Neuronal stem cell (in vitro differentiated cells): ENCODE results near the gene KRTAP5-8.
"Not testable (repeated sequence)": the region's sequence is repeated elsewhere in the genome, so short reads cannot be mapped to it uniquely, and the experiment has no call there.

Experiments used
- DNase-seq: peaks from one replicate; pipeline ENCODE4 v3.0.0-alpha.2; 2013; ENCODE audit warnings: low spot score
- H2AFZ ChIP-seq: one replicate; pipeline ENCODE4 v1.6.1; 2013; ENCODE audit warnings: mild to moderate bottlenecking, low read length, inconsistent platforms
- H2AK5ac ChIP-seq: 2 replicates; pipeline ENCODE4 v1.6.1; 2013; ENCODE audit warnings: low read depth, mild to moderate bottlenecking, inconsistent platforms, low read length, moderate library complexity, mixed read lengths
- H2BK120ac ChIP-seq: 2 replicates; pipeline ENCODE4 v1.6.1; 2013; ENCODE audit warnings: low read depth, mild to moderate bottlenecking, inconsistent platforms, low read length, moderate library complexity, mixed read lengths
- H2BK12ac ChIP-seq: one replicate; pipeline ENCODE4 v1.6.1; 2013; ENCODE audit warnings: low read length, inconsistent platforms
- H2BK15ac ChIP-seq: 2 replicates; pipeline ENCODE4 v1.6.1; 2013; ENCODE audit warnings: mild to moderate bottlenecking, low read length, inconsistent platforms, mixed read lengths
- H2BK5ac ChIP-seq: one replicate; pipeline ENCODE4 v1.6.1; 2013; ENCODE audit warnings: inconsistent platforms, mild to moderate bottlenecking, low read length, moderate library complexity
- H3K14ac ChIP-seq: one replicate; pipeline ENCODE4 v1.6.1; 2013; ENCODE audit warnings: low read length, inconsistent platforms
- H3K18ac ChIP-seq: 2 replicates; pipeline ENCODE4 v1.6.1; 2013; ENCODE audit warnings: low read length, inconsistent platforms
- H3K23ac ChIP-seq: 2 replicates; pipeline ENCODE4 v1.6.1; 2013; ENCODE audit warnings: low read depth, mild to moderate bottlenecking, mixed read lengths, low read length, inconsistent platforms; ENCODE audit not compliant: poor library complexity
- H3K27ac ChIP-seq: replicated peaks from 3 replicates; pipeline ENCODE4 v1.5.1; 2013; ENCODE audit warnings: low read length, inconsistent platforms
- H3K27me3 ChIP-seq, 3 experiments: 2 replicates each; pipeline ENCODE4 v1.6.1; 2013; ENCODE audit warnings: low read length in 3 of 3, mild to moderate bottlenecking in 2 of 3, inconsistent platforms in 1 of 3, low read depth in 1 of 3, mixed read lengths in 1 of 3, moderate library complexity in 1 of 3; ENCODE audit not compliant: control insufficient read depth in 3 of 3, insufficient read depth in 3 of 3
- H3K36me3 ChIP-seq, 2 donors: replicated peaks in 1 of 2; 2 replicates each; pipeline ENCODE4 v1.6.1; 2013; ENCODE audit warnings: low read length in 2 of 2; ENCODE audit not compliant: control insufficient read depth in 2 of 2, insufficient read depth in 2 of 2
- H3K4ac ChIP-seq: 2 replicates; pipeline ENCODE4 v1.6.1; 2013; ENCODE audit warnings: inconsistent platforms, mild to moderate bottlenecking, low read length, moderate library complexity
- H3K4me1 ChIP-seq, 2 donors: 1 replicate in 1 of 2; 2 replicates in 1 of 2; pipeline ENCODE4 v1.6.1; 2013; ENCODE audit warnings: low read length in 2 of 2, low read depth in 1 of 2; ENCODE audit not compliant: control insufficient read depth in 2 of 2, insufficient read depth in 1 of 2
- H3K4me2 ChIP-seq: one replicate; pipeline ENCODE4 v1.6.1; 2013; ENCODE audit warnings: mild to moderate bottlenecking, low read length, inconsistent platforms; ENCODE audit not compliant: insufficient read depth, poor library complexity, severe bottlenecking
- H3K4me3 ChIP-seq, 2 donors: 2 replicates each; pipeline ENCODE4 v1.5.1; 2013; ENCODE audit warnings: low read length in 2 of 2, mild to moderate bottlenecking in 2 of 2, inconsistent platforms in 1 of 2, moderate library complexity in 1 of 2
- H3K79me1 ChIP-seq: one replicate; pipeline ENCODE4 v1.6.1; 2013; ENCODE audit warnings: low read depth, mild to moderate bottlenecking, inconsistent platforms, low read length, moderate library complexity
- H3K9ac ChIP-seq: one replicate; pipeline ENCODE4 v1.6.1; 2013; ENCODE audit warnings: mild to moderate bottlenecking, low read depth, low read length, inconsistent platforms; ENCODE audit not compliant: poor library complexity
- H3K9me3 ChIP-seq, 2 donors: replicated peaks in 1 of 2; 2 replicates each; pipeline versions ENCODE3 to v1.6.1; 2013; ENCODE audit warnings: low read length in 2 of 2, mild to moderate bottlenecking in 2 of 2, inconsistent platforms in 1 of 2, low read depth in 1 of 2, mixed read lengths in 1 of 2, moderate library complexity in 1 of 2; ENCODE audit not compliant: control insufficient read depth in 2 of 2, insufficient read depth in 1 of 2
- H4K8ac ChIP-seq: one replicate; pipeline ENCODE4 v1.6.1; 2013; ENCODE audit warnings: low read depth, mild to moderate bottlenecking, inconsistent platforms, low read length, moderate library complexity
- H4K91ac ChIP-seq: one replicate; pipeline ENCODE4 v1.6.1; 2013; ENCODE audit warnings: low read length, low read depth, mild to moderate bottlenecking, inconsistent platforms; ENCODE audit not compliant: poor library complexity
- WGBS, 2 donors: extraction: QIAGEN DNeasy Blood & Tissue Kit; methylation state at CpG; one replicate each; pipeline ENCODE4 v1.1.7; 2013; ENCODE audit warnings: missing lambda C conversion rate in 2 of 2, mixed read lengths in 1 of 2; ENCODE audit not compliant: insufficient read length in 2 of 2, insufficient replicate concordance in 1 of 2; ENCODE audit errors: extremely low coverage in 2 of 2; 5-methylcytosine and 5-hydroxymethylcytosine counted together

KRTAP5-8 gene

DNA sequence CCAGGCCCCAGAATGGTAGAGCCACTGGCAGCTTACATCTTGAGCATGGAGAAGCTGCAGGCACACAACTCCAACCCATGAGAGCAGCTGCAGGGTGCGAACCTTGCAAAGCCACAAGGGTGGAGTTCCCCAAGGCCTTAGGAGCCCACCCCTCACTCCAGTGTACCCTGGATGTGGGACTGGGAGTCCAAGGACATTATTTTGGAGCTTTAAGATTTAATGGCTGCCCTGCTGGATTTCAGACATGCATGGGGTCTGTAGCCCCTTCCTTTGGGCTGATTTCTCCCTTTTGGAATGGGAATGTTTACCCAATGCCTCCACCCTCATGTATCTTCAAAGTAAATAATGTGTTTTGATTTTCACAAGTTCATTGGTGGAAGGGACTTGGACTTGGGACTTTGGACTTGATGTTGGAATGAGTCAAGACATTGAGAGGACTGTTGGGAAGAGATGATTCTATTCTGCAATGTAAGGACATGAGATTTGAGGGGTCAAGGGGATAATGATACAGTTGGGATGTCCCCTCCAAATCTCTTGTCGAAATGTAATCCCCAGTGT lies 11.8 kb upstream of the KRTAP5-8 start:
- H3K4me2 ChIP-seq: no peak overlapping the region
- peaks cover 0 to 5% (median 0%) of the 10 kb centered on the region in 3 experiments for H3K27me3 ChIP-seq
- H3K4me1 ChIP-seq: no peaks in the 10 kb centered on the region
- no peak overlapping the region for H3K4ac ChIP-seq
- no peaks in the 10 kb centered on the region for H3K9me3 ChIP-seq
- no peak overlapping the region for H2BK12ac ChIP-seq
- no peak overlapping the region for H3K23ac ChIP-seq
- no peak overlapping the region for H3K9ac ChIP-seq
- H2BK120ac ChIP-seq: no peak overlapping the region
- no CpG with 5 or more reads among the region's 2 CpGs for WGBS, 2 donors
- H3K27ac ChIP-seq: no peak overlapping the region
- no peak overlapping the region for H2AFZ ChIP-seq
- H3K18ac ChIP-seq: no peak overlapping the region
- no peak overlapping the region for H4K8ac ChIP-seq
- H3K36me3 ChIP-seq: no peaks in the 10 kb centered on the region
- H3K4me3 ChIP-seq: no peak overlapping the region
- H3K14ac ChIP-seq: no peak overlapping the region
- H2BK5ac ChIP-seq: no peak overlapping the region
- H2AK5ac ChIP-seq: no peak overlapping the region
- no peak for DNase-seq
- no peaks in the 10 kb centered on the region for H3K79me1 ChIP-seq
- H2BK15ac ChIP-seq: no peak overlapping the region
- no peak overlapping the region for H4K91ac ChIP-seq

DNA sequence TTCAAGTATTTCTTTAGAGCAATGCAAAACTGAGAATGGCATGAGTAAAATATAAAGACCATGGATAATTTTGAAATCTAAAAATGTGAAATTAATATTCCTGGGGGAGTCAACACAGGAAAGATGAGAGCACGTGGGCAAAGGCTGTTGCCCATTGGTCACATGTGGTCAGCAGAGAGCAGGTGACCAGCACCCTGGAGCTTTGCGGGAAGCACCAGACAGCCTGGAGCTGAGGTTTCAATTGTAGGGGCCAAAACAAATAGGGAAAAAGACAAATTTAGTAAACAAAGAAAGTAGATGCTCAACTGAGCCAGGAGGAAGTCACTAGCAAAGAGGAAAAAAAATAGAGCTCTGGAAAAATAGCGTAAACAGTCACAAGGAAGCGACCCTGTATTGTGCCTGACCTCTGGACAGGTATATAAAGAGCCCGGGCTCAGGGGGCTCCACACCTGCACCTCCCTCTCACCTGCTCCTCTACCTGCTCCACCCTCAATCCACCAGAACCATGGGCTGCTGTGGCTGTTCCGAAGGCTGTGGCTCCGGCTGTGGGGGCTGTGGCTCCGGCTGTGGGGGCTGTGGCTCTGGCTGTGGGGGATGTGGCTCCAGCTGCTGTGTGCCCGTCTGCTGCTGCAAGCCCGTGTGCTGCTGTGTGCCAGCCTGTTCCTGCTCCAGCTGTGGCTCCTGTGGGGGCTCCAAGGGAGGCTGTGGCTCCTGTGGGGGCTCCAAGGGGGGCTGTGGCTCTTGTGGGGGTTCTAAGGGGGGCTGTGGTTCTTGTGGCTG lies 10.8 kb upstream of the KRTAP5-8 start, which contains the start of gene KRTAP5-7:
Gene KRTAP5-7 (plus strand): TSS at position 472 of the 780 bp plus-strand sequence. CDS start 34 bp downstream, at position 506.
- H2AK5ac ChIP-seq, H3K14ac ChIP-seq, H2BK15ac ChIP-seq, H4K91ac ChIP-seq, H2BK5ac ChIP-seq, DNase-seq, H3K18ac ChIP-seq, H3K79me1 ChIP-seq, H2BK12ac ChIP-seq, H3K4me2 ChIP-seq, H3K36me3 ChIP-seq, H3K9me3 ChIP-seq, H3K4me3 ChIP-seq, H2AFZ ChIP-seq, H3K4ac ChIP-seq, H3K4me1 ChIP-seq, H4K8ac ChIP-seq, H3K27me3 ChIP-seq, H2BK120ac ChIP-seq, H3K27ac ChIP-seq: not testable (repeated sequence)
- H3K9ac ChIP-seq: peak within 1 kb of the TSS; percentile 40
- peak within 1 kb of the TSS; percentile 53 for H3K23ac ChIP-seq
- WGBS, 2 donors: no CpG with 5 or more reads among the region's 10 CpGs

DNA sequence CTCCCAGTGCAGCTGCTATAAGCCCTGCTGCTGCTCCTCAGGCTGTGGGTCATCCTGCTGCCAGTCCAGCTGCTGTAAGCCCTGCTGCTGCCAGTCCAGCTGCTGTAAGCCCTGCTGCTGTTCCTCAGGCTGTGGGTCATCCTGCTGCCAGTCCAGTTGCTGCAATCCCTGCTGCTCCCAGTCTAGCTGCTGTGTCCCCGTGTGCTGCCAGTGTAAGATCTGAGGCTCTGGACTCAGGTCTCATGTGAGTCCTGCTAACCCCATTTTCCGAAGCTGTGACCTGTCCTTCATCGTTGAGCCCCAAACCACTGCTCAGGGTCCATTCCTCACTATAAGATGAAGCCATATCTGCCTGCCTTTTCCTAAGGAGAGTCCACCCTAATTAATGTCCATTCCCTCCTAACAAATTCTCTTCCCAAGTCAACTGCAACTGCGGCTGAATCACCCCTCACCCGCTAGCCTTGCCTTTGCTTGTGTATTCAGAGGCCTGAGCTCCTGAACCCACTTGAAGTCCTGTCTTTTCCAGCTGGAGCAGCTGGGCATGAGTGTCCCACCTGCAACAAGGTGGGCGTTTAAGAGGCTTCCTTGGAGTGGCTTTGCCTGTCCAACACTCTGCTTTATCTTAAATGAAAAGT lies 10.1 kb upstream of the KRTAP5-8 start:
- Histone ChIP-seq H3K4me1 (no peaks in the 10 kb centered on the region), H2BK120ac (no peak overlapping the region), H3K4me2 (no peak overlapping the region), H2BK12ac (no peak overlapping the region), H4K8ac (no peak overlapping the region), H3K79me1 (no peaks in the 10 kb centered on the region), H3K27ac (no peak overlapping the region), H3K18ac (no peak overlapping the region), H3K14ac (no peak overlapping the region), H3K27me3 (peaks cover 0 to 5% (median 0%) of the 10 kb centered on the region in 3 experiments), H3K36me3 (no peaks in the 10 kb centered on the region), H3K9ac (peak overlapping the region; percentile 40), H3K9me3 (no peaks in the 10 kb centered on the region), H2AFZ (no peak overlapping the region), H2BK15ac (no peak overlapping the region), H3K4ac (no peak overlapping the region), H3K4me3 (no peak overlapping the region), H2AK5ac (no peak overlapping the region), H4K91ac (no peak overlapping the region), H2BK5ac (no peak overlapping the region), H3K23ac (peak overlapping the region; percentile 53)
- no peak for DNase-seq
- no CpG with 5 or more reads among the region's 6 CpGs for WGBS, 2 donors

DNA sequence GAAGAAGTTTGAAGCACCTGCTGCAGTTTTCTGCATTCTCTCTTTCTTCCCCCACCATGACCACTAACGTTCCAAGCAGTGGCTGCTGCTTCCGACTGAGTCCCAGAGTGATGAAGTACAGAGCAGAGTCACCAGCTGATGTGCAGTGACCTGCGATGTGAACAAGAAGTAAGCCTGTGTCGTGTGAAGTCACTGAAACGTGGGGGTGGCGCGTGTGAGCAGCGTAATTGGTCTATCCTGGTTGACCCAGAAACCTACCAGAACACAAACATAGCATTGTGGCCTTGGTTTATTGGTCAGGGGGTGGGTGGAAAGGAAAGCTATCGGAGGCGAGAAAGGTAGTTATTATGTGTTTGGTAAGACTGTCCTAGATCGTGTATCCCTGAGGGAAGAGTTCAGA lies 7.2 kb upstream of the KRTAP5-8 start:
- no peak overlapping the region for H3K27ac ChIP-seq
- H3K23ac ChIP-seq: peak overlapping the region; percentile 85
- no peak overlapping the region for H3K4me3 ChIP-seq
- H2BK15ac ChIP-seq: no peak overlapping the region
- H3K4me2 ChIP-seq: no peak overlapping the region
- H4K8ac ChIP-seq: no peak overlapping the region
- no peak overlapping the region for H2BK5ac ChIP-seq
- H3K9me3 ChIP-seq: no peaks in the 10 kb centered on the region
- no peak overlapping the region for H2AFZ ChIP-seq
- peaks cover 0 to 5% (median 0%) of the 10 kb centered on the region in 3 experiments for H3K27me3 ChIP-seq
- no peak for DNase-seq
- no peak overlapping the region for H2AK5ac ChIP-seq
- H3K36me3 ChIP-seq: no peaks in the 10 kb centered on the region
- H3K18ac ChIP-seq: no peak overlapping the region
- H4K91ac ChIP-seq: no peak overlapping the region
- no peak overlapping the region for H2BK12ac ChIP-seq
- no peak overlapping the region for H2BK120ac ChIP-seq
- no peak overlapping the region for H3K9ac ChIP-seq
- no peaks in the 10 kb centered on the region for H3K4me1 ChIP-seq
- H3K79me1 ChIP-seq: no peaks in the 10 kb centered on the region
- no peak overlapping the region for H3K4ac ChIP-seq
- H3K14ac ChIP-seq: no peak overlapping the region
- WGBS, 2 donors: no CpG with 5 or more reads among the region's 11 CpGs
